Vagina (tissue), 2 donors: Measurements from ENCODE around the gene SNX24.

Source experiments
- CTCF ChIP-seq, 3 experiments: fragments of 450-650 bp in 2 of 3; fragments of 200-600 bp in 1 of 3; sonication (generic) in 1 of 3; IDR thresholded peaks; one replicate each; pipeline ENCODE4 v1.5.1; 2017 to 2019; ENCODE audit warnings: antibody characterized with exemption in 3 of 3, mild to moderate bottlenecking in 2 of 3, moderate library complexity in 2 of 3
- POLR2A ChIP-seq, 2 donors: fragments of 450-650 bp; IDR thresholded peaks; one replicate each; pipeline ENCODE4 v1.6.1; 2017; ENCODE audit warnings: antibody characterized with exemption in 2 of 2, mild to moderate bottlenecking in 2 of 2, moderate library complexity in 2 of 2

DNA sequence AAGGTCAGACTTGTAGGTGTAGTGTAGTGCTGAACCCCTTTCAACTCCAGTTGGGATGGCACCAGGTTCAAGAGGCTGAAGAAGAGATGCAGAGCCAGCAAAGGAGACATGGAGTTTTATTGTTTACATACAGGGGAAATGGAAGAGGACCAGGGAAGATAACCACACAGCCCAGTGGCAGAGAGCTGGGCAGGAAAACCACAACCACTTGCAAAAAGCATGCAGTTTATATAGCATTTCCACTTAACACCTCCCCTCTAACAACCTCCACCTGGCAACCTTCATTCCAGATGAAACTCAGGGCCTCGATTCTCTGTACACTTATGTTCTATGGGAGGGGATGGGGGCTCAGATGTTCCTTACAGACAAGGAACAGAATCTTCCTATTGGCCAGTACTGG, 56.9 kb downstream of the SNX24 start:
- no peak for TF ChIP-seq POLR2A (IDR thresholded peaks at IDR 0.05)
- TF ChIP-seq CTCF (IDR thresholded peaks at IDR 0.05) = no peak
